ENCODE results near the gene AVPR2. TPM values are rescaled to one million over a fixed set of nuclear protein-coding genes. Genes with fewer than 3 reads are reported as not detected.

Gene AVPR2
- total RNA-seq, 4 donors from 2014 or later = 0.53 to 5.0 (median 1.1) TPM

Other genes starting within 250 kb of the AVPR2 start
- 10 to 100 TPM in 1 of 4 donors, 1 to 10 TPM in 2, not detected in 1; 2.0 to 44.8 (median 6.1) TPM for gene PNCK, start 230.9 kb upstream of the AVPR2 start, total RNA-seq
- 100 to 1,000 TPM in 3 of 4 donors, 10 to 100 TPM in 1; 36.3 to 562 (median 146) TPM for gene SLC6A8, start 216.7 kb upstream of the AVPR2 start, total RNA-seq
- 100 to 1,000 TPM in 2 of 4 donors, 10 to 100 TPM in 2; 45.4 to 148 (median 101) TPM for gene BCAP31, start 180.3 kb upstream of the AVPR2 start, total RNA-seq
- 10 to 100 TPM; 14.9 to 94.2 (median 68.0) TPM for gene ABCD1, start 179.8 kb upstream of the AVPR2 start, total RNA-seq
- gene PLXNB3, start 140.4 kb upstream of the AVPR2 start, total RNA-seq = 10 to 100 TPM in 1 of 4 donors, 1 to 10 TPM in 3; 2.7 to 25.6 (median 7.6) TPM
- 1 to 10 TPM in 1 of 4 donors, not detected in 3; 1.7 TPM for gene SRPK3, start 123.6 kb upstream of the AVPR2 start, total RNA-seq
- gene IDH3G, start 110.3 kb upstream of the AVPR2 start, total RNA-seq = 100 to 1,000 TPM; 108 to 153 (median 126) TPM
- gene SSR4, start 110.0 kb upstream of the AVPR2 start, total RNA-seq = 100 to 1,000 TPM in 1 of 4 donors, 10 to 100 TPM in 3; 90.0 to 113 (median 96.4) TPM
- gene PDZD4, start 74.1 kb upstream of the AVPR2 start, total RNA-seq = 1 to 10 TPM; 1.2 to 8.3 (median 2.4) TPM
- gene L1CAM, start 18.5 kb upstream of the AVPR2 start, total RNA-seq = 1 to 10 TPM; 1.8 to 7.4 (median 4.6) TPM
- gene ARHGAP4, start 21.6 kb downstream of the AVPR2 start, total RNA-seq = 100 to 1,000 TPM in 1 of 4 donors, 10 to 100 TPM in 3; 23.6 to 211 (median 57.6) TPM
- 100 to 1,000 TPM in 1 of 4 donors, 10 to 100 TPM in 3; 32.9 to 118 (median 54.1) TPM for gene NAA10, start 30.4 kb downstream of the AVPR2 start, total RNA-seq
- 10 to 100 TPM in 2 of 4 donors, 1 to 10 TPM in 2; 4.9 to 13.3 (median 9.4) TPM for gene RENBP, start 40.0 kb downstream of the AVPR2 start, total RNA-seq
- gene HCFC1, start 67.1 kb downstream of the AVPR2 start, total RNA-seq = 10 to 100 TPM; 44.1 to 70.6 (median 55.6) TPM
- gene TMEM187, start 68.1 kb downstream of the AVPR2 start, total RNA-seq = 10 to 100 TPM; 10.7 to 32.6 (median 12.8) TPM
- 100 to 1,000 TPM; 111 to 150 (median 122) TPM for gene IRAK1, start 115.2 kb downstream of the AVPR2 start, total RNA-seq
- 100 to 1,000 TPM in 1 of 4 donors, 10 to 100 TPM in 3; 39.8 to 147 (median 55.4) TPM for gene MECP2, start 193.0 kb downstream of the AVPR2 start, total RNA-seq
- gene OPN1LW, start 239.6 kb downstream of the AVPR2 start, total RNA-seq = not detected

All from Peyer's patch (tissue), 4 donors.